Measurements from ENCODE around the gene EHF.
"Not testable (repeated sequence)": the region's sequence is repeated elsewhere in the genome, so short reads cannot be mapped to it uniquely, and the experiment has no call there.

EHF gene

GRCh38 chr11:34683396-34683795 lies 62.5 kb downstream of the EHF start:
- TF ChIP-seq CTCF (IDR thresholded peaks at IDR 0.05; ENCODE audit: low read length, missing control alignments), result no peak
- DNase-seq (ENCODE audit: low read depth), result no peak
- H3K4me3 ChIP-seq (replicated peaks; ENCODE audit: low read depth, low read length), result no peak overlapping the region

- no peak overlapping the region for H3K4me3 ChIP-seq (replicated peaks; ENCODE audit: low read depth, low read length)
- TF ChIP-seq CTCF (IDR thresholded peaks at IDR 0.05; ENCODE audit: low read length, missing control alignments), result no peak
- DNase-seq (ENCODE audit: low read depth), result no peak
Observed at GRCh38 chr11:34685864-34686263, 65.0 kb downstream of the EHF start.

- DNase-seq (ENCODE audit: low read depth); H3K4me3 ChIP-seq (replicated peaks; ENCODE audit: low read depth, low read length): not testable (repeated sequence)
Observed at GRCh38 chr11:34692299-34692698, 71.4 kb downstream of the EHF start.

DNA sequence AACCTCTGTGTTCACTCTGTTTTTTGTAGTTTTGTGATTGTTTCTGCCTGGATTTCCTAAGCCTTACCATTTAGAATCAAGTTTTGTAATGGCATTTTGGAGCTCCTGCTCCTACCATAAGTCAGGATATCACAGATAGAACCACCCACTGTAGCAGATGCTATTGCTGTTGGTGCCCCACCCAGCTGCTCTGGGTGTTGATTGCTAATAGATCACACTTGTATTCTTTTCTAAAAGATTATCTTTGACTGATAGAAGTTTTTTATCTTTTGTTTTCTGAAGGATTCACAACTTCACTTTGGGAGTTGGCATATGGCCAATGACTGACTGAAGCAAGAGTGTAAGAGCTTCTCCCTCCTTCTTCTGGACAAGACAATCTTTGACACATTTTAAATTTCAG lies 76.0 kb downstream of the EHF start:
- no peak overlapping the region for H3K4me3 ChIP-seq (replicated peaks; ENCODE audit: low read depth, low read length)
- TF ChIP-seq CTCF (IDR thresholded peaks at IDR 0.05; ENCODE audit: low read length, missing control alignments), result no peak
- DNase-seq (ENCODE audit: low read depth), result no peak

DNA sequence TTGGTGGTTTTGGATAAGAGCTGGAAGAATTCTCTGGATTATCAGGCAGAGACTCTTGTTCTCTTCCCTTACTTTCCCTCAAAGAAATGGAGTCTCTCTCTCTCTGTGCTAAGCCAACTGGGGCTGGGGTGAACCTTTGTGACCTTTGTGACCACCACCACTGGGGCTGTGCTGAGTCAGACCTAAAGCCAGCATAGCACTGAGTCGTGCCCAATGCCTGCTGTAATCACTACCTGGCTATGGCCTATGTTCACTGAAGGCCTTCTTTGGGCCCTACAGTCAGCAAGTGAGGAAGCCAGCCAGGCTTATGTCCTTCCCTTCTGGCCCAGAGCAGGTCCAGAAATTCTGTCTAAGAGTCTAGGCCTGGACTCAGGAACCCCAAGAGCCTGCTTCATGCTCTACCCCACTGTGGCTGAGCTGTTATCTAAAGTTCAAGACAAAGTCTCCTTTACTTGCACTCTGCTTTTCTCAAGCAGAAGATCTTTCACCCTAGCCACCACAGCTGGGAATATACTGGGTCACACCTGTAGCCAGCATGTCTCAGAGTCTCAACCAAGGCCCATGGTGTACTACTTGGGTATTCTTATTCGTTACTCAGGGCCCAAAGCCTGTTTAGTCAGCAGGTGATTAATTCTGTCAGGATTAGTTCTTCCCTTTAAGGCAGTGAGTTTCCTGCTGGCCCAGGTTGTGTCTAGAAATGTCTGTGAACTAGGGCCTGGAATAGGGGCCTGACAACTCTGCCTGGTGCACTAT lies 86.0 kb downstream of the EHF start:
- DNase-seq (ENCODE audit: low read depth), result no peak
- H3K4me3 ChIP-seq (replicated peaks; ENCODE audit: low read depth, low read length), result no peak overlapping the region
- no peak for TF ChIP-seq CTCF (IDR thresholded peaks at IDR 0.05; ENCODE audit: low read length, missing control alignments)

DNA sequence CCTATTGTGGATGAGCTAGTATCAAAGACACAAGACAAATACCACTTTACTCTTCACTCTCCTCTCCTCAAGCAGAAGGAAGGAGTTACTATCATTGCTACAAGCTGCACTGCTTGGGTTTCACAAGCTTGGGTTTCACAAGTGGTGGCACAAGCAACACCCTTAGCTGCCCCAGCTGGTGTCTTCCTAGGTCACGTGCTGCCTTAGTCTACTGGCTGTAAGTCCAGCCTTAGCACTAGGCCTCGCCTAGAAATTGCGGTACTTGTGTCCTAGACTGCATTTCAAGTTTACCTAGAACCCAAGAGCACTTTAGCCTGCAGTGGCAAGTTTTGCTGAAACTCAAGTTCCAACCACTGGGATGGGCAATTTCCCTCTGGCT lies 86.6 kb downstream of the EHF start:
- no peak for DNase-seq (ENCODE audit: low read depth)
- no peak for TF ChIP-seq CTCF (IDR thresholded peaks at IDR 0.05; ENCODE audit: low read length, missing control alignments)
- no peak overlapping the region for H3K4me3 ChIP-seq (replicated peaks; ENCODE audit: low read depth, low read length)

Measured in fibroblast of pulmonary artery (primary cell).